Testis (tissue), 3 donors: ENCODE data around the gene RERE. TPM values are rescaled to one million over a fixed set of nuclear protein-coding genes. Genes with fewer than 3 reads are reported as not detected.

Source experiments
- DNase-seq: peaks from one replicate; pipeline ENCODE4 v3.0.0-alpha.2; 2019
- H3K27ac ChIP-seq, 2 donors: fragments of 200-600 bp; sonication (generic); one replicate each; pipeline ENCODE4 v1.5.1; 2019
- H3K27me3 ChIP-seq: fragments of 200-600 bp; sonication (generic); one replicate; pipeline ENCODE4 v1.5.1; 2019
- H3K36me3 ChIP-seq: fragments of 200-600 bp; sonication (generic); one replicate; pipeline ENCODE4 v1.5.1; 2017; ENCODE audit warnings: low read depth; ENCODE audit errors: missing control alignments
- H3K4me1 ChIP-seq: fragments of 200-600 bp; sonication (generic); one replicate; pipeline ENCODE4 v1.5.1; 2019
- H3K4me3 ChIP-seq, 2 donors: fragments of 200-600 bp; sonication (generic); one replicate each; pipeline ENCODE4 v1.5.1; 2017 to 2019
- H3K9me3 ChIP-seq: fragments of 200-600 bp; sonication (generic); one replicate; pipeline ENCODE4 v1.5.1; 2017
- CTCF ChIP-seq, 3 experiments: fragments of 450-650 bp in 2 of 3; fragments of 200-600 bp in 1 of 3; sonication (generic) in 1 of 3; IDR thresholded peaks; one replicate each; pipeline ENCODE4 v1.5.1; 2016 to 2019; ENCODE audit warnings: antibody characterized with exemption in 3 of 3, mild to moderate bottlenecking in 2 of 3, moderate library complexity in 1 of 3
- POLR2A ChIP-seq: fragments of 450-650 bp; IDR thresholded peaks from one replicate; pipeline ENCODE4 v1.6.1; 2017; ENCODE audit warnings: antibody characterized with exemption, mild to moderate bottlenecking, moderate library complexity
- WGBS, 2 donors: methylation state at CpG; one replicate each; pipeline ENCODE4 v1.1.5; 2018; 5-methylcytosine and 5-hydroxymethylcytosine counted together
- intact Hi-C: fragments of 100-400 bp; cut with DNase I; formaldehyde crosslinking; loops from one replicate; pipeline ENCODE4 v1.15.1; 2023; ENCODE audit warnings: low total_unique reads
- polyA plus RNA-seq: library from polyadenylated mRNA; stranded (reverse); fragments of 350-450 nt; fragmentation: Illumina TruSeq; extraction: RNeasy Lipid Tissue Mini Kit (QIAGEN cat#74804); gene quantifications from one replicate; pipeline ENCODE4 v1.2.3, GENCODE V29; 2014; ENCODE audit warnings: low read depth, low replicate concordance; ENCODE audit not compliant: insufficient read depth
- total RNA-seq, 2 donors: library from RNA; depleted of rRNA; stranded (reverse); fragments of >200 nt; gene quantifications; one replicate each; pipeline ENCODE4 v1.2.3, GENCODE V29; 2016

The RERE gene
- total and polyA plus RNA-seq, 3 donors from 2014 or later: 90.8 to 229 (median 203) TPM

DNA sequence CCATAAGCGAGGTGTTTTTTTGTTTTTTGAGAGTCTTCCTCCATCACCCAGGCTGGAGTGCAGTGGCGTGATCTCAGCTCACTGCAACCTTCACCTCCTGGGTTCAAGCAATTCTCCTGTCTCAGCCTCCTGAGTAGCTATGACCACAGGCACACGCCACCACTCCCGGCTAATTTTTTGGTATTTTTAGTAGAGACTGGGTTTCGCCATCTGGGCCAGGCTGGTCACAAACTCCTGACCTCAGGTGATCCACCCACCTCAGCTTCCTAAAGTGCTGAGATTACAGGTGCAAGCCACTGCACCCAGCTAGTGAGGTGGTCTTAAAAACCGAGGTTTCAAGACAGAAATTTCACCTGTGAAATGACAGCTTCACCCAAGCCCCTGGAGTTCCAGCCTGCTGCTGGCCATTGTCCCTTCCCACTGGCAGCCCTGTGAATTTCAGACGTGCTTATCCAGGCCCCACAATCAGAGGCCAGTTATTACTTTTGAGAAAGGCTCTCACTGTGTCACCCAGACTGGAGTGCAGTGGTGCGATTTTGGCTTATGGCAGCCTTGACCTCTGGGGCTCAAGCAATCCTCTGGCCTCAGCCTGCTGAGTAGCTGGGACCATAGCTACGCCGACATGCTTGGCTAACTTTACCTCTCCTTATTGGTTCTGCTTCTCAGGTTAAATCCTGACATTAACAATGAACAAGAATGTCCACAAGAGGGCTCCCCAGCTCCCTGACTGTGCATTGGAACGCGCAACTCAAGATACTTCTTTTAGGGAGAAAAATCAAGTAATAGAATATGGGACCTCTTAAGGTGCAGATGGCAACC, 41.7 kb upstream of the RERE start:
- intact Hi-C loops: no loop called here
- H3K27me3 ChIP-seq: no peaks in the 10 kb centered on the region
- DNase-seq: peak; percentile 63
- no peaks in the 10 kb centered on the region for H3K36me3 ChIP-seq
- WGBS, 2 donors: 70 to 75% methylated on average over 11 to 12 of the region's 12 CpGs
- TF ChIP-seq POLR2A (no peak), CTCF (IDR thresholded peaks at IDR 0.05) (peak; percentile 39 to 61 (median 59))
- peaks cover 9% of the 10 kb centered on the region for H3K4me1 ChIP-seq
- H3K4me3 ChIP-seq: no peak overlapping the region
- no peaks in the 10 kb centered on the region for H3K9me3 ChIP-seq
- no peak overlapping the region for H3K27ac ChIP-seq

- no peaks in the 10 kb centered on the region for H3K27me3 ChIP-seq
- H3K27ac ChIP-seq: peak overlapping the region in 1 of 2 donors; percentile 36
- no peaks in the 10 kb centered on the region for H3K9me3 ChIP-seq
- no peak for TF ChIP-seq CTCF (IDR thresholded peaks at IDR 0.05)
- no peak for TF ChIP-seq POLR2A
- H3K4me3 ChIP-seq: no peak overlapping the region
- intact Hi-C loops: no loop called here
- H3K36me3 ChIP-seq: no peaks in the 10 kb centered on the region
- H3K4me1 ChIP-seq: peaks cover 9% of the 10 kb centered on the region
- 46 to 67% methylated on average over 1 to 2 of the region's 2 CpGs for WGBS, 2 donors
- no peak for DNase-seq
These were observed 40.8 kb upstream of the RERE start for GRCh38 chr1:8858112-8858668.

GRCh38 chr1:8856689-8857412, 39.4 kb upstream of the RERE start:
- Histone ChIP-seq H3K4me1 (peaks cover 9% of the 10 kb centered on the region), H3K9me3 (no peaks in the 10 kb centered on the region), H3K36me3 (no peaks in the 10 kb centered on the region), H3K27me3 (no peaks in the 10 kb centered on the region), H3K4me3 (no peak overlapping the region), H3K27ac (no peak overlapping the region)
- intact Hi-C loops: no loop called here
- WGBS, 2 donors: 63 to 72% methylated on average over 10 to 14 of the region's 14 CpGs
- DNase-seq: peak; percentile 65
- TF ChIP-seq POLR2A: no peak
- no peak for TF ChIP-seq CTCF (IDR thresholded peaks at IDR 0.05)

- 79 to 83% methylated on average over 7 of the region's 7 CpGs for WGBS, 2 donors
- Histone ChIP-seq H3K27ac (no peak overlapping the region), H3K9me3 (no peaks in the 10 kb centered on the region), H3K27me3 (no peaks in the 10 kb centered on the region), H3K4me1 (peaks cover 11% of the 10 kb centered on the region), H3K36me3 (no peaks in the 10 kb centered on the region), H3K4me3 (no peak overlapping the region)
- intact Hi-C loops: no loop called here
- no peak for DNase-seq
- no peak for TF ChIP-seq POLR2A
- TF ChIP-seq CTCF (IDR thresholded peaks at IDR 0.05): no peak
These were observed 36.8 kb upstream of the RERE start for GRCh38 chr1:8854240-8854639.
